A673 (cell line): ENCODE measurements around the gene ALDH8A1. TPM values are rescaled to one million over a fixed set of nuclear protein-coding genes. Genes with fewer than 3 reads are reported as not detected.

Experiments used
- BruUV-seq: library from RNA; stranded (reverse); fragments of 400-500 nt; replicated peaks from 2 replicates; lab custom pipeline; 2021; lab: Mats Ljungman, UMichigan
- CTCF ChIA-PET: fragments of 300-600 bp; sonication (Branson Sonifier 250); formaldehyde crosslinking; loops from one replicate; lab custom pipeline; 2022; ENCODE audit warnings: antibody characterized with exemption; lab: Charles Lee
- POLR2A ChIA-PET: fragments of 300-600 bp; sonication (Branson Sonifier 250); formaldehyde crosslinking; loops from one replicate; lab custom pipeline; 2022; ENCODE audit warnings: antibody characterized with exemption; ENCODE audit not compliant: low non-redundant PET; lab: Charles Lee
- DNase-seq: peaks from one replicate; pipeline ENCODE4 v3.0.0-alpha.2; 2015; ENCODE audit warnings: low spot score
- H3K27ac ChIP-seq: fragments of 200-600 bp; sonication (generic); 2 replicates; pipeline ENCODE4 v1.5.1; 2016; ENCODE audit warnings: mixed run types, low read depth, mild to moderate bottlenecking, mixed read lengths, antibody characterized with exemption, low read length; ENCODE audit not compliant: poor library complexity, severe bottlenecking
- H3K27me3 ChIP-seq: fragments of 200-600 bp; sonication (generic); replicated peaks from 2 replicates; pipeline ENCODE4 v1.6.1; 2017; ENCODE audit warnings: mixed run types, low read depth, mild to moderate bottlenecking, mixed read lengths, antibody characterized with exemption, low read length; ENCODE audit not compliant: insufficient read depth, poor library complexity
- H3K36me3 ChIP-seq: fragments of 200-600 bp; sonication (generic); 2 replicates; pipeline ENCODE4 v1.6.1; 2016; ENCODE audit warnings: mixed run types, mild to moderate bottlenecking, mixed read lengths, antibody characterized with exemption, low read length; ENCODE audit not compliant: insufficient read depth, poor library complexity, severe bottlenecking
- H3K4me1 ChIP-seq: fragments of 200-600 bp; sonication (generic); 2 replicates; pipeline ENCODE4 v1.6.1; 2017; ENCODE audit warnings: mixed run types, mild to moderate bottlenecking, mixed read lengths, antibody characterized with exemption, low read length; ENCODE audit not compliant: insufficient read depth, poor library complexity, severe bottlenecking
- H3K4me3 ChIP-seq: fragments of 200-600 bp; sonication (generic); 2 replicates; pipeline ENCODE4 v1.5.1; 2016; ENCODE audit warnings: low read depth, mixed run types, mild to moderate bottlenecking, mixed read lengths, low read length; ENCODE audit not compliant: poor library complexity, severe bottlenecking
- H3K9me3 ChIP-seq: fragments of 200-600 bp; sonication (generic); 2 replicates; pipeline ENCODE4 v1.6.1; 2016; ENCODE audit warnings: mixed run types, low read depth, mild to moderate bottlenecking, mixed read lengths, antibody characterized with exemption, low read length; ENCODE audit not compliant: poor library complexity, severe bottlenecking
- CTCF ChIP-seq: fragments of 300-800, 200-600 bp; sonication (generic); conservative IDR thresholded peaks from 2 replicates; pipeline ENCODE4 v1.5.1; 2017; ENCODE audit warnings: low read depth, mild to moderate bottlenecking, antibody characterized with exemption, low read length, moderate library complexity, mixed read lengths
- EZH2 ChIP-seq: fragments of 200-600 bp; sonication (generic); IDR thresholded peaks from 2 replicates; pipeline ENCODE4 v1.6.1; 2017; ENCODE audit warnings: borderline replicate concordance, low read depth, mild to moderate bottlenecking, mixed read lengths, antibody characterized with exemption, low read length; ENCODE audit not compliant: poor library complexity, severe bottlenecking
- intact Hi-C: fragments of 100-400 bp; cut with micrococcal nuclease; formaldehyde crosslinking; loops from one replicate; pipeline ENCODE4 v1.10.0; 2022; ENCODE audit not compliant: unreplicated experiment
- total RNA-seq: library from RNA; stranded (reverse); gene quantifications from 2 replicates; pipeline ENCODE4 v1.2.3, GENCODE V29; 2021

Gene ALDH8A1
- total RNA-seq, 1 experiment from 2014 or later, result 0.45 TPM

- Histone ChIP-seq H3K36me3 (no peaks in the 10 kb centered on the region), H3K4me1 (no peaks in the 10 kb centered on the region), H3K9me3 (peaks cover 9% of the 10 kb centered on the region), H3K27me3 (no peaks in the 10 kb centered on the region), H3K4me3 (no peak overlapping the region), H3K27ac (no peak overlapping the region)
- no peak for DNase-seq
- no TSS peak for BruUV-seq
- TF ChIP-seq EZH2 (no peak), CTCF (no peak)
- ChIA-PET CTCF (no interaction called here), POLR2A (no interaction called here)
- intact Hi-C loops, result no loop called here
These were observed 6.8 kb upstream of the ALDH8A1 start for GRCh38 chr6:134956676-134957075.

GRCh38 chr6:134956032-134956431 lies 6.1 kb upstream of the ALDH8A1 start:
- H3K9me3 ChIP-seq, result peaks cover 9% of the 10 kb centered on the region
- ChIA-PET CTCF (no interaction called here), POLR2A (no interaction called here)
- no peak overlapping the region for H3K4me3 ChIP-seq
- DNase-seq, result no peak
- no TSS peak for BruUV-seq
- H3K27me3 ChIP-seq, result no peaks in the 10 kb centered on the region
- no peaks in the 10 kb centered on the region for H3K4me1 ChIP-seq
- TF ChIP-seq EZH2 (no peak), CTCF (no peak)
- H3K36me3 ChIP-seq, result no peaks in the 10 kb centered on the region
- intact Hi-C loops, result no loop called here
- no peak overlapping the region for H3K27ac ChIP-seq

GRCh38 chr6:134954272-134955000 lies 4.5 kb upstream of the ALDH8A1 start:
- peaks cover 2% of the 10 kb centered on the region for H3K9me3 ChIP-seq
- no peak for TF ChIP-seq CTCF
- TF ChIP-seq EZH2, result no peak
- H3K27ac ChIP-seq, result no peak overlapping the region
- no peak overlapping the region for H3K4me3 ChIP-seq
- H3K36me3 ChIP-seq, result no peaks in the 10 kb centered on the region
- H3K27me3 ChIP-seq, result no peaks in the 10 kb centered on the region
- POLR2A ChIA-PET, result no interaction called here
- no TSS peak for BruUV-seq
- intact Hi-C loops, result no loop called here
- no peaks in the 10 kb centered on the region for H3K4me1 ChIP-seq
- CTCF ChIA-PET, result no interaction called here
- no peak for DNase-seq
